T47D (cell line): Measurements from ENCODE around the gene ESYT1.

ENCODE experiments used
- DNase-seq, 2 experiments: peaks; one replicate each; pipeline versions ENCODE4 v3.0.0 to v3.0.0-alpha.2; 2011 to 2012; ENCODE audit warnings: low read depth in 1 of 2, low spot score in 1 of 2
- JUND ChIP-seq: IDR thresholded peaks from 2 replicates; pipeline ENCODE4 v1.6.1; 2012; ENCODE audit warnings: low read depth
- in situ Hi-C: cut with HindIII; loops from 2 replicates; pipeline ENCODE4 v1.10.0; 2016; ENCODE audit warnings: low sequenced_read_pairs, low pct_unique_long_range_greater_than_20kb

ESYT1 gene, protein sequence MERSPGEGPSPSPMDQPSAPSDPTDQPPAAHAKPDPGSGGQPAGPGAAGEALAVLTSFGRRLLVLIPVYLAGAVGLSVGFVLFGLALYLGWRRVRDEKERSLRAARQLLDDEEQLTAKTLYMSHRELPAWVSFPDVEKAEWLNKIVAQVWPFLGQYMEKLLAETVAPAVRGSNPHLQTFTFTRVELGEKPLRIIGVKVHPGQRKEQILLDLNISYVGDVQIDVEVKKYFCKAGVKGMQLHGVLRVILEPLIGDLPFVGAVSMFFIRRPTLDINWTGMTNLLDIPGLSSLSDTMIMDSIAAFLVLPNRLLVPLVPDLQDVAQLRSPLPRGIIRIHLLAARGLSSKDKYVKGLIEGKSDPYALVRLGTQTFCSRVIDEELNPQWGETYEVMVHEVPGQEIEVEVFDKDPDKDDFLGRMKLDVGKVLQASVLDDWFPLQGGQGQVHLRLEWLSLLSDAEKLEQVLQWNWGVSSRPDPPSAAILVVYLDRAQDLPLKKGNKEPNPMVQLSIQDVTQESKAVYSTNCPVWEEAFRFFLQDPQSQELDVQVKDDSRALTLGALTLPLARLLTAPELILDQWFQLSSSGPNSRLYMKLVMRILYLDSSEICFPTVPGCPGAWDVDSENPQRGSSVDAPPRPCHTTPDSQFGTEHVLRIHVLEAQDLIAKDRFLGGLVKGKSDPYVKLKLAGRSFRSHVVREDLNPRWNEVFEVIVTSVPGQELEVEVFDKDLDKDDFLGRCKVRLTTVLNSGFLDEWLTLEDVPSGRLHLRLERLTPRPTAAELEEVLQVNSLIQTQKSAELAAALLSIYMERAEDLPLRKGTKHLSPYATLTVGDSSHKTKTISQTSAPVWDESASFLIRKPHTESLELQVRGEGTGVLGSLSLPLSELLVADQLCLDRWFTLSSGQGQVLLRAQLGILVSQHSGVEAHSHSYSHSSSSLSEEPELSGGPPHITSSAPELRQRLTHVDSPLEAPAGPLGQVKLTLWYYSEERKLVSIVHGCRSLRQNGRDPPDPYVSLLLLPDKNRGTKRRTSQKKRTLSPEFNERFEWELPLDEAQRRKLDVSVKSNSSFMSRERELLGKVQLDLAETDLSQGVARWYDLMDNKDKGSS

DNA sequence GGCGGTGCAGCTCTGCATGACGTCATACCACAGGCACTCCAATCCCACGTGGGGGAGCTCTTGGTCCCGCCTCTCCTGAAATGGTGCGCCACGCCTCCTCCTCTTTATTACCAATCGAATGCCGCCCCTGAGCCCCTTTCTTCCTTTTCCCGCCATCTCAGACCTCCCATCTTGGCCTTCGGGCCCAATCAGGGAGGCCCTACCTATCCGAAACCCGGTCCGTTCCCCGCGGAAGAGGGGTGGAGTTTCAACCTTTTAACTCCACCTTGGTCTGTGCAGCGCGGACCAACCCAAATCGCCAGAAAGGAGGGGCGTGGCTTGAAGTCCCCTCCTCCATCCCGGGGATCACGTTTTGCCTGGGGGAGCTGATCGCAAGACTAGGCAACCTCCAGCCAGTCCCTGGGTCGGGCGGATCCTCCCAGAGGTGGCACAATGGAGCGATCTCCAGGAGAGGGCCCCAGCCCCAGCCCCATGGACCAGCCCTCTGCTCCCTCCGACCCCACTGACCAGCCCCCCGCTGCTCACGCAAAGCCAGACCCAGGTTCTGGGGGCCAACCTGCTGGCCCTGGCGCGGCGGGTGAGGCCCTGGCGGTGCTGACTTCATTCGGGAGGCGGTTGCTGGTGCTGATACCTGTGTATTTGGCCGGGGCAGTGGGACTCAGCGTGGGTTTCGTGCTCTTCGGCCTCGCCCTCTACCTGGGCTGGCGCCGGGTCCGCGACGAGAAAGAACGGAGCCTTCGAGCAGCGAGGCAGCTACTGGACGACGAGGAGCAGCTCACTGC lies at the start of gene ESYT1:
TSS of gene ESYT1 (plus strand) at position 380 of the 782 bp plus-strand sequence. CDS start at position 433, 53 bp downstream.
- no peak for TF ChIP-seq JUND
- peak; percentile 96 to 100 for DNase-seq
- in situ Hi-C loops, result no loop called here

GRCh38 chr12:56078427-56078826 lies 49.6 kb upstream of the ESYT1 start:
- in situ Hi-C loops, result no loop called here
- no peak for TF ChIP-seq JUND

DNA sequence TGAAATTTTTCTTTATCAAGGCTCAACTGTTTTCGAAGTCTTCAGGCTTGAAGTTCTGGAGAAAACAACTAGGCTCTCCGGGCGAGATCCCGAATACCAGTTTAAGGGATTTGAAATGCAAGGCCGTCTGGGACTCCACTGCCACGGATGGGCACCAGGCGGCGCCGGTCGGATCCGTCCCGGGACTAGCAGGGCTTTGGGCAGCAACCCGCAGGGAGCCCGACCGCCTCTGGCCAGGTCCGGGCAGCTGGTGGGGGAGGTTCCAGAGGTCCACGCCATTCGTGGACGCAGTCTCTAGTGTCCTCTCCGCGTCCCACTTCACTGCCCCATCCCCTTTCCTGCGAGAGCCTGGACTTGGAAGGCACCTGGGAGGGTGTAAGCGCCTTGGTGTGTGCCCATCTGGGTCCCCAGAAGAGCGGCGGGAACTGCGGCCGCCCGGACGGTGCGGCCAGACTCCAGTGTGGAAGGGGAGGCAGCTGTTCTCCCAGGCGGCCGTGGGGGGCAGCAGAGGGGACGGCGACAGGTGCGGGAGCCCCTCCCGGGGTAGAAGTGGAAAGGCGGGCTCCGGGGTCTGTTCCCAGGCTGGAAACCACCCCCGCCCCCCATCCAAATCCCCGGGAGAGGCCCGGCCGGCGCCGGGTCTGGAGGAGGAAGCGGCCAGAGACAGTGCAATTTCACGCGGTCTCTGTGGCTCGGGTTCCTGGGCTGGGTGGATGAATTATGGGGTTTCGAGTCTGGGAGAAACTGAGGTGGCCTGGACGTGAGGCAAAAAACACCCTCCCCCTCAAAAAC lies 48.9 kb upstream of the ESYT1 start:
- no peak for TF ChIP-seq JUND
- DNase-seq, result peak; percentile 84 to 96
- in situ Hi-C loops, result no loop called here

More at GRCh38 chr12:56078427-56078826, 49.6 kb upstream of the ESYT1 start:
- no peak for DNase-seq

GRCh38 chr12:56079723-56080555 lies 48.1 kb upstream of the ESYT1 start, which contains the start of gene ERBB3:
Gene ERBB3, plus strand, starts transcription at chr12:56080165. Its CDS starts 136 bp downstream, at chr12:56080301.
- TF ChIP-seq JUND, result peak; percentile 50; the same call in 1 of the 2 replicates
- DNase-seq, result peak; percentile 88 to 98
- in situ Hi-C loops, result no loop called here

DNA sequence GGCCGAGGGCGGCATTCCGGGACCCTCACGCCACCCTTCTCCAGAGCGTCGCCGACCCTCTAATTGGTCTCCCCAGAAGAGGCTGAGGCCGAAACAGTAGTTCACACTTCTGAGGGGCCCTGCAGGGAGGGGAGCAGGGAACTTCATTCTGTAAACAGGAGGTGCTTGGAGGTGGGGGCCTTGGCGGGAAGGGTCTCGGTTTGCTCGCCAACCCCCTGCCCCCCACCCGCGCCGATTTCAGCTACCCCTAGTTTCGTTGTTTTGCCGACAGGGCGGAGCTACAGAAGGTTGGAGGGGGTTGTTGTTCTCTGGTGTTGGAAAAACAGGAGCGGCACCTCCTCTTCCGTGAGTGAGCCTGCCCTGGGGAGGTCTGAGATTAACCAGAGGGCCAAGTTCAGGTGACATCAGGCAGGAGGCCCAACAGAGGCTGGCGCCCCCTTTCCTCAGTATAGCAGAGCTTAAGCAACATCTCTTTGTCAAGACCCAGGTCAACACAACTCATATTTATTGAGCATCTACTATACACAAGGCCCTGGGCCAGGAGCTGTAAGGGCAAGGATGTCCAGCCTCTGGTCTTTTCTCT lies 47.4 kb upstream of the ESYT1 start:
- in situ Hi-C loops, result no loop called here
- DNase-seq, result peak in 1 of 2 experiments; percentile 75
- TF ChIP-seq JUND, result no peak

DNA sequence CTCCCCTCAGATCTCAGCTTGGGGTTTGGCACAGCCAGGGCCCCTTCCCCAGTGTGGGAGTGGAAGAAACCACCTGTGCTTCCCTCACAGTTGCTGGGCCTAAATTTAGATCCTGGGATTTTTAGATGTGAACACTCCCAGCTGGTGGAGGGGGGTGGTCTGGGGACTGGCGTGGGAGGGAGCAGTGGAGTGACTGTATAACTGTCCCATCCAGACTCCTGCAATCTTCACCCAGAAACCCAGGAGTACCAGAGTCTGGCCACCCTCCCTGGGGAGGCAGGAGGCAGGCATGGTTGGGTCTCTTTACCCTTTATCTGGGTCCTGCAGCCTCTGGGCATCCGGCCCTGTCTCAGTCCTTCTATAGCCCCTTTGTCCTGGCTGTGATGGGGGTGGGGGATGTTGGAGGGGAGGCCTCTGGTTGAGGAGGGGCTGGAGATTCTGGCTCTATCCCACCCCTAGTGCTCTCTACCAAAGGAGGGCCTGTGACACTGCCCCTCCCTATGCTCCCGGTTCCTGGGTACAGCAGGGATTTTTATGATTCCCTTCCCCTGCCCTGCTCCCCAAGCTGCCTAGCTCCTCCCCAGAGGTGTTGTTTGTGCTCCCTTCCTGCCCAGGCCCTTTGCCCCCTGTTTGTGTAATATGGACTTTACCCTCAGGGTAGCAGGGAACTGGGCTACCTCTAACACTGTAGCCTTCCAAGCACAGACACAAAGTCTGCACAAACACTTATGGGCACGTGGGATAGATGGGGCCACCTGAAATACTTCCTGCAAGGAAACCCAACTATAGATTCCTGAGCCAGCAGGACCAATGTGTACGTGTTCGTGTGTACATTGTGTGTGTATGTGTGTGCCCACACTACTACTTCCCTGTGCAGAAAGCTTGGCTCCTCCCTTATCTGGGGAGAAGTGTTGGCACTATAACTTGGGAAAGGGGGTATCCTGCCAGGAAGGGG lies 46.4 kb upstream of the ESYT1 start:
- in situ Hi-C loops, result no loop called here
- no peak for TF ChIP-seq JUND
- DNase-seq, result peak; percentile 60 to 81

- TF ChIP-seq JUND, result no peak
- in situ Hi-C loops, result no loop called here
- no peak for DNase-seq
These were observed 45.7 kb upstream of the ESYT1 start for GRCh38 chr12:56082382-56082781.

DNA sequence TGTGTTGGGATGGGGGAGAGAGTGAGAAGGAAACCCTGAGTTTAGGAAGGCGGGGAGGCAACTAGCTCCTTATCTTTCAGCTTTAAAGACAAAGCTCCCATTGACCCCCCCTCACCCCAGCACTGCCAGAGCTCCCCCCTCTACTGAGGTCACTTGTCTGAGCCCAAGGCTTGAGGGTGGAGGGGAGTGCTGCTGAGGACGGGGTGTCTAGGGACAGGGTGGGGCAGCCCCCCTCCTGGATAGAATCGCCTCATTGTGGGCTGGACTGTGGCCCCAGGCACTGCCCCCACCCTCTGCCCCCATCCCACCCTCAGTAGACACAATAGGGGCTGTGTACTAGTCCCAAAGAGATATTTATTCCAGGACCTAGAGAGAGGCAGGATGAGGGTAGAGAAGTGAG lies 45.1 kb upstream of the ESYT1 start:
- no peak for TF ChIP-seq JUND
- in situ Hi-C loops, result no loop called here
- no peak for DNase-seq

DNA sequence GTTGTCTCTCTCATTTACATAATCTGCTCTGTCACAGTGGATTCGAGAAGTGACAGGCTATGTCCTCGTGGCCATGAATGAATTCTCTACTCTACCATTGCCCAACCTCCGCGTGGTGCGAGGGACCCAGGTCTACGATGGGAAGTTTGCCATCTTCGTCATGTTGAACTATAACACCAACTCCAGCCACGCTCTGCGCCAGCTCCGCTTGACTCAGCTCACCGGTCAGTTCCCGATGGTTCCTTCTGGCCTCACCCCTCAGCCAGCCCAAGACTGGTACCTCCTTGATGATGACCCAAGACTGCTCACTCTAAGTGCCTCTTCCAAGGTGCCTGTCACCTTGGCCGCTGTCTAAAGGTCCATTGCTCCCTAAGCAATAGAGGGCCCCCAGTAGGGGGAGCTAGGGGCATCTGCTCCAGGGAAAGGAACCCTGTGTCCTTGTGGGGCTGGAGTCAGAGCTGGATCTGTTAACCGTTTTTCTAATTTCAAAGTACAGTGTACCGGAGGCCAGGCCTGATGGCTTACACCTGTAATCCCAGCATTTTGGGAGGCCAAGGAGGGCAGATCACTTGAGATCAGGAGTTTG lies 43.0 kb upstream of the ESYT1 start:
- peak in 1 of 2 experiments; percentile 80 for DNase-seq
- no peak for TF ChIP-seq JUND
- in situ Hi-C loops, result no loop called here
